ENCODE data around the gene PIK3CD.

DNA sequence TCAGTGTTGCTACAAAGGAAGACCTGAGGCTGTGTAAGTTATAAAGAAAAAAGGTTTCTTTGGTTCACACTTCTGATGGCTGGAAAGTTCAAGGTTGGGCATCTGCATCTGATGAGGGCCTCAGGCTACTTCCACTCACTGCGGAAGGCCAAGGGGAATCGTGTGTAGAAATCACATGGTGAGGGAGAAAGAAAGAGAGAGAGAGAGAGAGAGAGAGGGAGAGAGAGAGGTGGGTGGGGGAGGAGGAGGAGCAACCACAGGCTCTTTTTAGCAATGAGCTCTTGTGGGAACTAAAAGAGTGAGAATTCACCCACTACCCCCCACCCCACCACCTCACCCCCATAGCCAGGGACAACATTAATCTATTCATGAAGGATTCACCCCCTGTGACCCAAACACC lies 112.4 kb downstream of the PIK3CD start:
- TF ChIP-seq, protein P1, sequence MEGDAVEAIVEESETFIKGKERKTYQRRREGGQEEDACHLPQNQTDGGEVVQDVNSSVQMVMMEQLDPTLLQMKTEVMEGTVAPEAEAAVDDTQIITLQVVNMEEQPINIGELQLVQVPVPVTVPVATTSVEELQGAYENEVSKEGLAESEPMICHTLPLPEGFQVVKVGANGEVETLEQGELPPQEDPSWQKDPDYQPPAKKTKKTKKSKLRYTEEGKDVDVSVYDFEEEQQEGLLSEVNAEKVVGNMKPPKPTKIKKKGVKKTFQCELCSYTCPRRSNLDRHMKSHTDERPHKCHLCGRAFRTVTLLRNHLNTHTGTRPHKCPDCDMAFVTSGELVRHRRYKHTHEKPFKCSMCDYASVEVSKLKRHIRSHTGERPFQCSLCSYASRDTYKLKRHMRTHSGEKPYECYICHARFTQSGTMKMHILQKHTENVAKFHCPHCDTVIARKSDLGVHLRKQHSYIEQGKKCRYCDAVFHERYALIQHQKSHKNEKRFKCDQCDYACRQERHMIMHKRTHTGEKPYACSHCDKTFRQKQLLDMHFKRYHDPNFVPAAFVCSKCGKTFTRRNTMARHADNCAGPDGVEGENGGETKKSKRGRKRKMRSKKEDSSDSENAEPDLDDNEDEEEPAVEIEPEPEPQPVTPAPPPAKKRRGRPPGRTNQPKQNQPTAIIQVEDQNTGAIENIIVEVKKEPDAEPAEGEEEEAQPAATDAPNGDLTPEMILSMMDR (conservative IDR thresholded peaks at IDR 0.05; ENCODE audit: low read depth in 2 of 2): no peak
- TF ChIP-seq CREB1 (CRISPR knock-in tag; IDR thresholded peaks at IDR 0.05; ENCODE audit: low read depth): no peak
- no peak for TF ChIP-seq REST (IDR thresholded peaks at IDR 0.05; ENCODE audit: unreplicated experiment)
- no peak for TF ChIP-seq EZH2 (IDR thresholded peaks at IDR 0.05; ENCODE audit: low read depth, unreplicated experiment)
- TF ChIP-seq POLR2AphosphoS5 (IDR thresholded peaks at IDR 0.05; ENCODE audit: low read depth): no peak
